T-helper 2 cell treated with Interferon-gamma antibody and Interleukin-4, amounts not matched to agents 100 ng/mL and 5 ng/mL, for 36 hours (primary cell): ENCODE data around the gene TMEM204. TPM values are rescaled to one million over a fixed set of nuclear protein-coding genes. Genes with fewer than 3 reads are reported as not detected.

ENCODE experiments used
- intact Hi-C: fragments of 100-400 bp; cut with micrococcal nuclease; formaldehyde crosslinking; loops from one replicate; pipeline ENCODE4 v1.15.1; 2023
- total RNA-seq: library from RNA; stranded (reverse); gene quantifications from 2 replicates; pipeline ENCODE4 v1.2.3, GENCODE V29; 2022

Gene TMEM204
- total RNA-seq = 39.4 and 40.3 TPM in 2 replicates

GRCh38 chr16:1533443-1533951, at the start of gene TMEM204:
Gene TMEM204, plus strand, starts transcription at chr16:1533666. Its CDS starts 610 bp downstream, at chr16:1534276.
- intact Hi-C loops = loop anchor here (5.0 kb wide), 1 partner anchor 56 kb away; the partner anchor contains the start of gene CLCN7

- intact Hi-C loops = no loop called here
Measured at GRCh38 chr16:1485847-1486496, 47.5 kb upstream of the TMEM204 start.

GRCh38 chr16:1486551-1487390, 46.7 kb upstream of the TMEM204 start:
- intact Hi-C loops = no loop called here

GRCh38 chr16:1487395-1488053, 45.9 kb upstream of the TMEM204 start:
- intact Hi-C loops = no loop called here

GRCh38 chr16:1488054-1488601, 45.3 kb upstream of the TMEM204 start:
- intact Hi-C loops = no loop called here

- intact Hi-C loops = no loop called here
Measured at GRCh38 chr16:1488619-1489018, 44.8 kb upstream of the TMEM204 start, which contains the start of gene PTX4. Gene PTX4, minus strand, starts transcription at chr16:1488944. Its CDS starts 35 bp downstream, at chr16:1488909.

- intact Hi-C loops = no loop called here
Measured at GRCh38 chr16:1489077-1489476, 44.4 kb upstream of the TMEM204 start.

- intact Hi-C loops = loop anchor here (5.0 to 10.0 kb wide), 3 partner anchors 69 to 213 kb away; partner anchors contain the start of genes CRAMP1, IFT140, MAPK8IP3 and UQCC4
Measured at GRCh38 chr16:1491327-1491726, 42.1 kb upstream of the TMEM204 start.

- intact Hi-C loops = loop anchor here (2.0 to 10.0 kb wide), 5 partner anchors 18 to 212 kb away; partner anchors contain the start of genes CLCN7, CRAMP1, IFT140 and MAPK8IP3
Measured at GRCh38 chr16:1492082-1492922, 41.2 kb upstream of the TMEM204 start.

- intact Hi-C loops = loop anchor here (2.0 to 10.0 kb wide), 5 partner anchors 18 to 212 kb away; partner anchors contain the start of genes CLCN7, CRAMP1, IFT140 and MAPK8IP3
Measured at GRCh38 chr16:1492923-1493745, 40.3 kb upstream of the TMEM204 start, which contains the start of gene TELO2. Gene TELO2, plus strand, starts transcription at chr16:1493360. Its CDS starts 922 bp downstream, at chr16:1494282.

- intact Hi-C loops = loop anchor here (2.0 to 10.0 kb wide), 5 partner anchors 19 to 211 kb away; partner anchors contain the start of genes CLCN7, CRAMP1, IFT140 and MAPK8IP3
Measured at GRCh38 chr16:1493746-1494094, 39.7 kb upstream of the TMEM204 start.

- intact Hi-C loops = loop anchor here (5.0 to 10.0 kb wide), 3 partner anchors 72 to 211 kb away; partner anchors contain the start of genes CRAMP1, IFT140, MAPK8IP3 and UQCC4
Measured at GRCh38 chr16:1494129-1494640, 39.3 kb upstream of the TMEM204 start.

GRCh38 chr16:1494711-1495110, 38.8 kb upstream of the TMEM204 start:
- intact Hi-C loops = loop anchor here (5.0 to 10.0 kb wide), 3 partner anchors 72 to 210 kb away; partner anchors contain the start of genes CRAMP1, IFT140, MAPK8IP3 and UQCC4

- intact Hi-C loops = loop anchor here (10.0 kb wide), 1 partner anchor 209 kb away; the partner anchor contains the start of gene MAPK8IP3
Measured at GRCh38 chr16:1495211-1495888, 38.1 kb upstream of the TMEM204 start.

- intact Hi-C loops = loop anchor here (10.0 kb wide), 1 partner anchor 209 kb away; the partner anchor contains the start of gene MAPK8IP3
Measured at GRCh38 chr16:1495889-1496262, 37.6 kb upstream of the TMEM204 start.

GRCh38 chr16:1496464-1496863, 37.0 kb upstream of the TMEM204 start:
- intact Hi-C loops = loop anchor here (10.0 kb wide), 1 partner anchor 208 kb away; the partner anchor contains the start of gene MAPK8IP3

- intact Hi-C loops = loop anchor here (10.0 kb wide), 1 partner anchor 208 kb away; the partner anchor contains the start of gene MAPK8IP3
Measured at GRCh38 chr16:1497014-1497598, 36.4 kb upstream of the TMEM204 start.
